ENCODE data around the gene USP20.
A peak's percentile ranks its signal among the peaks of the same experiment; 100 is the strongest.

The USP20 gene

GRCh38 chr9:129879991-129880653 is 44.9 kb downstream of the USP20 start:
- no peak for DNase-seq (ENCODE audit: low spot score in 2 of 2)
- Histone ChIP-seq H3K4me3 (no peak overlapping the region), H3K36me3 (replicated peaks) (peaks cover 3% of the 10 kb centered on the region; the same call in 1 of the 2 replicates), H3K9me3 (no peaks in the 10 kb centered on the region), H3K4me1 (peaks cover 11% of the 10 kb centered on the region), H3K27me3 (ENCODE audit: low read depth) (no peaks in the 10 kb centered on the region)
- in situ Hi-C loops (cut with MboI; ENCODE audit: low sequenced_read_pairs) = no loop called here

- Histone ChIP-seq H3K36me3 (replicated peaks) (peaks cover 3% of the 10 kb centered on the region; the same call in 1 of the 2 replicates), H3K27me3 (ENCODE audit: low read depth) (no peaks in the 10 kb centered on the region), H3K4me3 (no peak overlapping the region), H3K9me3 (no peaks in the 10 kb centered on the region), H3K4me1 (peaks cover 15% of the 10 kb centered on the region)
- in situ Hi-C loops (cut with MboI; ENCODE audit: low sequenced_read_pairs) = no loop called here
- DNase-seq (ENCODE audit: low spot score in 2 of 2) = no peak
These were observed 45.6 kb downstream of the USP20 start for GRCh38 chr9:129880654-129881546.

- H3K36me3 ChIP-seq (replicated peaks) = peaks cover 3% of the 10 kb centered on the region; the same call in 1 of the 2 replicates
- in situ Hi-C loops (cut with MboI; ENCODE audit: low sequenced_read_pairs) = no loop called here
- no peak for DNase-seq (ENCODE audit: low spot score in 2 of 2)
- no peak overlapping the region for H3K4me3 ChIP-seq
- peaks cover 15% of the 10 kb centered on the region for H3K4me1 ChIP-seq
- no peaks in the 10 kb centered on the region for H3K9me3 ChIP-seq
- H3K27me3 ChIP-seq (ENCODE audit: low read depth) = no peaks in the 10 kb centered on the region
These were observed 46.5 kb downstream of the USP20 start for GRCh38 chr9:129881547-129882324.

GRCh38 chr9:129884220-129885017 is 49.2 kb downstream of the USP20 start:
- Histone ChIP-seq H3K4me1 (peaks cover 15% of the 10 kb centered on the region), H3K4me3 (peak overlapping the region; percentile 31), H3K9me3 (no peaks in the 10 kb centered on the region), H3K27me3 (ENCODE audit: low read depth) (no peaks in the 10 kb centered on the region), H3K36me3 (replicated peaks) (peaks cover 3% of the 10 kb centered on the region; the same call in 1 of the 2 replicates)
- peak; percentile 87 to 97 for DNase-seq (ENCODE audit: low spot score in 2 of 2)
- in situ Hi-C loops (cut with MboI; ENCODE audit: low sequenced_read_pairs) = no loop called here

GRCh38 chr9:129885018-129885669 is 49.9 kb downstream of the USP20 start:
- Histone ChIP-seq H3K4me3 (peak overlapping the region; percentile 31), H3K4me1 (peaks cover 15% of the 10 kb centered on the region), H3K27me3 (ENCODE audit: low read depth) (no peaks in the 10 kb centered on the region), H3K9me3 (no peaks in the 10 kb centered on the region), H3K36me3 (replicated peaks) (peaks cover 7% of the 10 kb centered on the region)
- peak; percentile 4 to 60 for DNase-seq (ENCODE audit: low spot score in 2 of 2)
- in situ Hi-C loops (cut with MboI; ENCODE audit: low sequenced_read_pairs) = no loop called here

GRCh38 chr9:129885670-129886106 is 50.4 kb downstream of the USP20 start:
- peak overlapping the region; percentile 31 for H3K4me3 ChIP-seq
- in situ Hi-C loops (cut with MboI; ENCODE audit: low sequenced_read_pairs) = no loop called here
- peaks cover 15% of the 10 kb centered on the region for H3K4me1 ChIP-seq
- no peaks in the 10 kb centered on the region for H3K27me3 ChIP-seq (ENCODE audit: low read depth)
- H3K9me3 ChIP-seq = no peaks in the 10 kb centered on the region
- H3K36me3 ChIP-seq (replicated peaks) = peaks cover 7% of the 10 kb centered on the region
- DNase-seq (ENCODE audit: low spot score in 2 of 2) = peak; percentile 82 to 95

GRCh38 chr9:129886226-129887174 is 51.2 kb downstream of the USP20 start:
- peaks cover 7% of the 10 kb centered on the region for H3K36me3 ChIP-seq (replicated peaks)
- peaks cover 15% of the 10 kb centered on the region for H3K4me1 ChIP-seq
- no peaks in the 10 kb centered on the region for H3K27me3 ChIP-seq (ENCODE audit: low read depth)
- H3K4me3 ChIP-seq = no peak overlapping the region
- in situ Hi-C loops (cut with MboI; ENCODE audit: low sequenced_read_pairs) = no loop called here
- H3K9me3 ChIP-seq = no peaks in the 10 kb centered on the region
- no peak for DNase-seq (ENCODE audit: low spot score in 2 of 2)

GRCh38 chr9:129887334-129888292 is 52.4 kb downstream of the USP20 start:
- Histone ChIP-seq H3K4me3 (no peak overlapping the region), H3K9me3 (no peaks in the 10 kb centered on the region), H3K4me1 (peaks cover 15% of the 10 kb centered on the region), H3K36me3 (replicated peaks) (peaks cover 5% of the 10 kb centered on the region), H3K27me3 (ENCODE audit: low read depth) (no peaks in the 10 kb centered on the region)
- in situ Hi-C loops (cut with MboI; ENCODE audit: low sequenced_read_pairs) = no loop called here
- no peak for DNase-seq (ENCODE audit: low spot score in 2 of 2)

- no peak for DNase-seq (ENCODE audit: low spot score in 2 of 2)
- H3K4me1 ChIP-seq = peaks cover 15% of the 10 kb centered on the region
- H3K9me3 ChIP-seq = no peaks in the 10 kb centered on the region
- peaks cover 5% of the 10 kb centered on the region for H3K36me3 ChIP-seq (replicated peaks)
- H3K27me3 ChIP-seq (ENCODE audit: low read depth) = no peaks in the 10 kb centered on the region
- no peak overlapping the region for H3K4me3 ChIP-seq
- in situ Hi-C loops (cut with MboI; ENCODE audit: low sequenced_read_pairs) = no loop called here
These were observed 53.2 kb downstream of the USP20 start for GRCh38 chr9:129888293-129889121.

- Histone ChIP-seq H3K9me3 (no peaks in the 10 kb centered on the region), H3K36me3 (replicated peaks) (peaks cover 5% of the 10 kb centered on the region), H3K27me3 (ENCODE audit: low read depth) (no peaks in the 10 kb centered on the region), H3K4me3 (no peak overlapping the region), H3K4me1 (peaks cover 11% of the 10 kb centered on the region)
- in situ Hi-C loops (cut with MboI; ENCODE audit: low sequenced_read_pairs) = no loop called here
- DNase-seq (ENCODE audit: low spot score in 2 of 2) = no peak
These were observed 54.1 kb downstream of the USP20 start for GRCh38 chr9:129889122-129889940.
